Activated CD4-positive, alpha-beta T cell treated with anti-CD3 and anti-CD28 coated beads for 1 hour (primary cell): ENCODE data around the gene PRM2.

Experiments
- DNase-seq: peaks from one replicate; pipeline ENCODE4 v3.0.0-alpha.2; 2020

The PRM2 gene

GRCh38 chr16:11289202-11289601, 12.9 kb upstream of the PRM2 start:
- no peak for DNase-seq

DNA sequence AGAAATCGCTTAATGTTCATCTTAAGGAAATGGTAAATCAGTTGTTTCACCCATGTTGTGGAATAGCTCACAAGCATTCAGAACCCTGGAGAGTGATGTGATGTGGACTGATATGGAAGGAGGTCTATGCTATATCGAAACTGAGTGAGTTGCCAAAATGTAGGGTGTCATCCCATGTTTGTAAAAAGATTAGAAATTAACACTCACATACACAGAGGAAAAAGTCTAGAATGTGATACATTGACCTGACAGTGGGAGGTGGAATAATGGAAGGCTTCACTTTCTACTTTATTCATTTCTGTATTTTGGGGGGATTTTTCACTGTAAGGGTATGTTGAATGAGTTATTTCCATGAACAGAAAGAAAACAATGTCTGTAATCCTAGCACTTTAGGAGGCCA, 9.6 kb upstream of the PRM2 start:
- DNase-seq: no peak

GRCh38 chr16:11283820-11284248, 7.6 kb upstream of the PRM2 start:
- no peak for DNase-seq

DNA sequence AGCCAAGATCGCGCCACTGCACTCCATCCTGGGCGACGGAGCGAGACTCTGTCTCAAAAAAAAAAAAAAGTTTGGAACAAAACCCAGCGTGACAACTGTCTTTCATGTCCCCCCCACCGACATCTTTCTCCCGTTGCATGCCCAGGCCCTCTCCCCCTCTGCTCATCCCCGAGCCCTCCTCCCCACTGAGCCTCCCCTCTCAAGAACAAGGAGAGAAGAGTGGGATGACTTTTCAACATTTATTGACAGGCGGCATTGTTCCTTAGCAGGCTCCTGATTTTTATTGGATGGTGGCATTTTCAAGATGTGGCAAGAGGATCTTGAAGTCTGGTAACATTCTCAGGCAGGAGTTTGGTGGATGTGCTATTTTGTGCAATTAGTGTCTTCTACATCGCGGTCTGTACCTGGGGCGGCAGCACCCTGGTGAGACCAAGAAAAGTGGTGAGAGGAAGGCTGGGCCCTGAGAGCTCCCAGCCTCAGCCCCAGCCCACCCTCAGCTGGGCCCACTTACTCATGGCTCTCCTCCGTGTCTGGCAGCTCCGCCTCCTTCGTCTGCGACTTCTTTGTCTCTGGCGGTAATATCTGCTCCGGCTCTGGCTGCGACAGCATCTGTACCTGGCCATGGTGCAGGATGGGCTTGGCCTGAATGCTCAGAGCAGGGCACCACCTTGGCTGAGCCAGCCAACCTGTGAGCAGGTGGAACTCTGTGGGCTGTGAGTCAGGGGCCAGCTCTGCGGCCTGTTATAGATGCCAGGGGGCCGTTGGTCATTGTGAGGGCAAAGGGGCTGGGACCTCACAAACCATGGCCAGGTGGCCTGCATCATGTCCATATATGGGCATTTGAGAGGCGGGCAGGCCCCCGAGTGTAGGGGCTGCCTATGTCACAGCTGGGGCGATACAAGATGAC, 4.6 kb upstream of the PRM2 start, which contains the start of gene PRM1:
Gene PRM1 (minus strand): TSS at position 715 of the 907 bp plus-strand sequence. CDS start 92 bp downstream, at position 623.
- no peak for DNase-seq

- no peak for DNase-seq
Measured at GRCh38 chr16:11278681-11279628, 2.7 kb upstream of the PRM2 start.

DNA sequence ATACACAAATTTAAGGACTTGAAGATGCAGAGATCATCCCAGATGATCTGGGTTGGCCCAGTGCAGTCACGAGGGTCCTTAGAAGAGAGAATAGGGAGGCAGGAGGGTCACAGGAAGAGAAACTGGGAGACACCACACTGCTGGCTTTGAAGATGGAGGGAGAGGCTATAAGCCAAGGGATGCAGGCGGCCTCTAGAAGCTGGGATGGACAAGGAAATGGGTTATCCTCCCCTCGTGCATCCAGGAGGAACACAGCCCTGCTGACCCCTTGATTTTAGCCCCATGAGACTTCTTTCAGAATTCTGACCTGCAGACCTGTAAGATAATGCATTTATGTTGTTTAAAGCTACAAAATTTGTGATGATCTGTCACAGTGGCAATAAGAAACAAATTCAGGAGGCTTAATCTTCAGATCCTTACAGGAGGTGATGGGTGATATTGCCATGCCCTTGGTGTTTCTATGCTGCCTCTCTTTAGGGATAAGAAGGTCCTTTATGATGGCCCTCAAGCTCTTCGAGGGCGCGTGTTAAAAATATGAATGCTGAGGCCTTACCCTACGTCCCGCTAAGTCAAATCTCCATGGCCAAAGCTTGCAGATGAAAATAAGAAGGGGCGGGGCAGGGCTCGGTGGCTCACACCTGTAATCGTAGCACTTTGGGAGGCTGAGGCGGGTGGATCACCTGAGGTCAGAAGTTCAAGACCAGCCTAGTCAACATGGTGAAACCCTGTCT, 1.5 kb upstream of the PRM2 start:
- DNase-seq: no peak

DNA sequence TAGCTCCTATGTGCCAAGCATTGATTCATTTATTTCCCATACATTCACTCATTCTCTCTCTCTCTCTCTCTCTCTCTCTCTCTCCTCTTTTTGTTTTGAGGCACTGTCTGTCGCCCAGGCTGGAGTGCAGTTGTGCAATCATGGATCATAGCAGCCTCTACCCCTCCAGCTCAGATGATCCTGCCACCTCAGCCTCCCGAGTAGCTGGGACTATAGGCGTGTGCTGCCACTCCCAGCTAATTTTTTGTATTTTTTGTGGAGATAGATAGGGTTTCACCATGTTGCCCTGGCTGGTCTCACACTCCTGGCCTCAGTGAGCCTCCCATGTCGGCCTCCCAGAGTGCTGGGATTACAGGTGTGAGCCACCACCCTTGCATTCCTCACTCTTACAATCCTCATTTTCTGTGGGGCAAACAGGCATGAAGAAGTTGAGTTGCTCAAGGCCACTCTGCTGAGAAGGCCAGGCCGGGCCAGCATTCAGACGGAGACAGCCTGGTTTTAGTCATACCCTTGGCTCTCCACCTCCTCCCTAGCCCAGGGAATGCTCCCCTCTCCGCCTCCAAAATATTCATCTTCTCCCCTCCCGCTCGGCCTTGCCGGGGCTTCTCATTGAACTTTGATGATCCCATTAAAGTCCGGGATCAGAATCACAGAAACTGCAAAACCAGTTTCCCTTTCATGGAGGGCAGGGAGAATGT, 765 bp upstream of the PRM2 start:
- DNase-seq: no peak

DNA sequence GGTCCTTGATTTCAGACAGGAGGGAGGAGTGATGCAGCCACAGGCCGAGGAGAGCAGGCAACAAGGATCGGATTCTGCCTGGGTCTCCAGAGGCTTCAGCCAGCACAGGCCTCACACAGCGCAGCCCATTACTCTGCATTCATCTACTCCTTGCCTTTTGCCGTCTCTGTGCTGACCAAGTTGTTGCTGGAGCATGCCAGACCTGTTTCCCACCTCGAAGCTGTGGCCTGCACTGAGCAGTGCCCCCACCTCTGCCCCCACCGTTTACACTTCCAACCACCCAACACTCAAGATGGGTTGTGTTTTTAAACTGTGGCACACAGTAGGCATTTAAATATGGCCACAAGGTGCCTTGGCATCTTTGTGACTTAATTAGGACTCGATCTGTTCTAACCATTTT, 1.3 kb downstream of the PRM2 start:
- no peak for DNase-seq

GRCh38 chr16:11273721-11274324, 2.5 kb downstream of the PRM2 start:
- DNase-seq: no peak

- DNase-seq: no peak
Measured at GRCh38 chr16:11272921-11273720, 3.2 kb downstream of the PRM2 start, which contains the start of gene PRM3. PRM3 (minus strand) TSS chr16:11273629; CDS start chr16:11273595, 34 bp downstream.

DNA sequence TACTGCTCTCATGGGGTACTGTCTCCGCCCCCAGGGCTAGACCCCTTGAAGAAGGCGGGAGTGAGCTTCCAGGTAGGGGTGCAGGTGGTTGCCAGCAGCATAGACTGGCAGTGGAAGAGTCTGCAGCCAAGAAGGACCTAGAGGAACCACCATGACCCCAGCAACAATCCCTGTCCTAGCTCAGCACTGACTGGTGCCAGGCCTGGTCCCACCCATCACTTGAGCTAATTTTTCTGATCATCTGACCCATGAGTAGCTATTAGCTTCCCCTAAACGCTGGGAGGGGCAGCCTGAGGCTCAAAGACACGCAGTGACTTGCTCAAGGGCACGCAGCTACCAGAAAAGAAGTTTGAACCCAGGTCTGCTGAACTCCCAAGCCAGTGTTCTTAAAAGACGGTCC, 3.8 kb downstream of the PRM2 start:
- DNase-seq: no peak

- no peak for DNase-seq
Measured at GRCh38 chr16:11271610-11272009, 4.7 kb downstream of the PRM2 start.

GRCh38 chr16:11270602-11271162, 5.6 kb downstream of the PRM2 start:
- DNase-seq: no peak

- DNase-seq: no peak
Measured at GRCh38 chr16:11268921-11269375, 7.3 kb downstream of the PRM2 start, which contains the start of gene TNP2. TNP2 (minus strand) TSS chr16:11269325; CDS start chr16:11269262, 63 bp downstream.

DNA sequence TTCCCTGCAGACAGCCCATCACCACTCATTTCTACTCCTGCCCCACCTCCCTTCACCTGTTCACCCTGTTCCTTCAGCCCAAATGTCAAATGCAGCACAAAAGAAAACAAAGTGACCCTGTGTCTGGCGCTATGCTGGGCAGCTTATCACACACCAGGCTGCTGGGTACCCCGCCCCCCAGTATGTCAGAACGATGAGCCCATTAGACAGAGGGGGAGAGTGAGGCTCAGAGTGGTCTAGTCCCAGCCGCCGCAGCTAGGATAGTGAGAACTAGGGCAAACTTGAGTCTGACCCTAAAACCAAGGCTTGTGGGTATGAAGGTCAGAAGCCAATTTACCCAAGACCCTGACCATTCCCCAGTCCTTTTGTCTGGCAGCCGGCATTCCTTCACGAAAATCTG, 11.2 kb downstream of the PRM2 start:
- no peak for DNase-seq

DNA sequence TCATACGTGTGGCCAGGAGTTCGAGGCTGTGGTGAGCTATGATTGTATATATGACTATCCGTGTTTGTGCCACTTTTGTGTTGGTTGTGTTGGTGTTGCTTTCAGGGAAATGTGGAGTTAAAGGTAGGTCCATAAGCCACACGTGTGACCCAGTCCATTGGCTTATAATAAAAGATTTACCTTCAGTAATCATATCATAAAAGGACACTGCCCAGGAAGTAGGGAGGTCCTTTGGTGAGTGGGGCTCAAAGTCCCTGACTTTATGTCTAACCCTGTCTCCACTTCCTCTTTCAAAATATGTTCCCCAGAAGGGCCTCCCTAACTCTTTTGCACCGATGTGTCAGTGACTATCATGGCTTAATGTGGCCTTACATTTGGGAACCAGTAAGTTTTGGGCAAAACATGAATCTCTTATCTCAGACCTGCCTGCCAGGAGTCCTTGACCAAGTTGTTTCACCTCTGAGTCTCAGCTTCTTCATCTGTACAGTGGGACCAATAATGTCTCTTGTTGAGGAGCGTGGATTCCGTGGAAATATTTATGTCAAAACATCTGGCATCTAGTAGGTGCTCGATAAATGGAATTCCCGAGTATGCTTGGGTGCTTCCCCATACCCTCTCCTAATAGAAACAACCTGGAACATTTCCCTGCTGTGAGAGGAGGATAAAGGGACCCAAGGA, 12.0 kb downstream of the PRM2 start:
- DNase-seq: no peak

DNA sequence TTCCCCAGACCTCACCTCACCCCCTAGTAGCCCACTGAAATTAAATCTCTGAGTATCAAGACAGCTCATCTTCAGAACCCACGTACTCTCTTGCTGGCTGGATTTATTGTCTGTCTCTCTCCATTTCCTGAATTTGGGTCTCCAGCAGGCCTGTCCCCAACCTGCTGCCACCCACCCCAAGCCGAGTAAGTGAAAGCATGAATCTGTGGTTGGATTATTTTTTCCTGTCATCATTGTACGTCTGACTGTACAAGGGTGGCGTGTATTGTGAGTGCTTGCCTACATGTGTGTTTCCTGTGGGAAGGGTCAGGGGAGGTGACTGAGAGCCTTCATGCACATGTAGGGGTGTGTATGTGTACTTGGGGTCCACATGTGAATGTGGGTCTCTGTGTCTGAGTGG, 12.5 kb downstream of the PRM2 start:
- peak; percentile 16 for DNase-seq

- DNase-seq: no peak
Measured at GRCh38 chr16:11262915-11263314, 13.4 kb downstream of the PRM2 start.

DNA sequence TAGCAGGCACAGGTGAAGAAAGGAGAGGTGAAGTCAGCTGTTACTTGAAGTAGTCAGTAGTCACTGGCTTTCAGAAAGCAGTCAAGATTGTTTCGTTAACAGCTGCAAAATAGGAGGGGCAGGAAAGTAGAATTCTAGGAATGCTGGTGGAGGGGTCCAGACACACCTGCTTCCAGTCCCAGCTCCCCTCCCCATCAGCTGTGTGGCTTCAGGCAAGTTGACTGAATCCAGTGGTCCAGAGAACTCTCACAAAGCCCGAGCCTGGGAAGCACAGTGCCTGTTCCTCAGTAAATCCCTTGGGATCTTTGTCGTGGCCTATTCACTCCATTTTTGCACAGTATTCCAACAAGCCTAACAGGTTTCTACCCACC, 15.7 kb downstream of the PRM2 start:
- no peak for DNase-seq
